BJ (cell line): Measurements from ENCODE around the gene COX20. TPM values are rescaled to one million over a fixed set of nuclear protein-coding genes. Genes with fewer than 3 reads are reported as not detected.

Source experiments
- CTCF ChIA-PET: fragments of 350-600 bp; formaldehyde crosslinking; extraction: SDS; loops from one replicate; lab custom pipeline; 2021; ENCODE audit warnings: antibody characterized with exemption, inconsistent platforms; lab: Yijun Ruan, JAX
- POLR2A ChIA-PET: fragments of 300-600 bp; sonication (Branson Sonifier 250); formaldehyde crosslinking; extraction: SDS; loops from one replicate; lab custom pipeline; 2021; ENCODE audit warnings: antibody characterized with exemption; lab: Charles Lee
- DNase-seq: peaks from one replicate; pipeline ENCODE4 v3.0.0-alpha.2; 2011; ENCODE audit warnings: low read depth
- H3K27me3 ChIP-seq: 2 replicates; pipeline ENCODE4 v1.6.0; 2011; ENCODE audit warnings: low read length; ENCODE audit not compliant: control insufficient read depth, insufficient read depth
- H3K36me3 ChIP-seq: 2 replicates; pipeline ENCODE4 v1.5.1; 2011; ENCODE audit warnings: low read length; ENCODE audit not compliant: control insufficient read depth, insufficient read depth
- H3K4me3 ChIP-seq: 2 replicates; pipeline ENCODE4 v1.5.1; 2011; ENCODE audit warnings: low read depth, mild to moderate bottlenecking, control low read depth, low read length
- CTCF ChIP-seq: IDR thresholded peaks from 2 replicates; pipeline ENCODE4 v1.5.1; 2011; ENCODE audit warnings: low read depth, mild to moderate bottlenecking, control low read depth, inconsistent platforms, low read length, moderate library complexity; ENCODE audit not compliant: insufficient read depth
- polyA plus RNA-seq: library from polyadenylated mRNA; depleted of rRNA; stranded (reverse); fragments of >200 nt; gene quantifications from 2 replicates; pipeline ENCODE4 v1.2.3, GENCODE V29; 2011

The COX20 gene
- polyA plus RNA-seq, 1 experiment, result 12.1 TPM

DNA sequence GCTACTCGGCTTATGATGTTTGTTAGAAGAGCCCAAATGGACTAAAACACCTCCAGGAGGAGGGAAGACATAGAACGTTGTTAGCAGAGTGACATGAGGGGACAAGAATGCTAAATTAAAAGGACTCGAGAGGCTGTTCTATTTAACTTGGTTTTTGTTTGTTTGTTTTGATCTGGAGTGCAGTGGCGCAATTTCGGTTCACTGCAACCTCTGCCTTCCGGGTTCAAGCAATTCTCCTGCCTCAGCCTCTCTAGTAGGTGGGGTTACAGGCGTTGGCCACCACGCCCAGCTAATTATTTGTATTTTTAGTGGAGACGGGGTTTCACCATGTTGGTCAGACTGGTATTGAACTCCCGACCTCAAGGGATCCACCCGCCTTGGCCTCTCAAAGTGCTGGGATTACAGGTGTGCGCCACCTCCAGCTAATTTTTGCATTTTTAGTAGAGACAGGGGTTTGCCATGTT is 33.9 kb downstream of the COX20 start:
- no peak for DNase-seq
- Histone ChIP-seq H3K4me3 (no peak overlapping the region), H3K27me3 (no peaks in the 10 kb centered on the region), H3K36me3 (no peaks in the 10 kb centered on the region)
- TF ChIP-seq CTCF, result no peak
- ChIA-PET POLR2A (no interaction called here), CTCF (no interaction called here)

DNA sequence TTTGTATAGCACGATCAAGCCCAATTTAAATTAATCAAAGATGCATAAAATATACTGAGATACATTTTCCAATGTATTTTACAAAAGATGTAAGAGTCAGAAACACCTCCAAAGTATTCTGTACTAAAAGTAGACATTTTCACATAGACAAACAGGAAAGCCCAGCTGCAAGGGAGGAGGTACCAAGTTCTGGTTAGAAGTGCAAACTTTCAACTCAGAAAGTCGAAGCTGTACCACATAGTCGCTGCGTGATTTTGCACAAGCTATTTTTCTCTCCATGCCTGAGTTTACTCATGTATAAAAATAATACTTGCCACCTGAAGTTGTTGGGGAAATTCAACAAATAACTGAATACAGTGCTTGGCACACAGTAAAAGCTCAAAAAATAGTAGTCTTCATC is 34.5 kb downstream of the COX20 start:
- TF ChIP-seq CTCF, result no peak
- Histone ChIP-seq H3K4me3 (no peak overlapping the region), H3K36me3 (no peaks in the 10 kb centered on the region), H3K27me3 (no peaks in the 10 kb centered on the region)
- ChIA-PET POLR2A (no interaction called here), CTCF (no interaction called here)
- DNase-seq, result no peak

DNA sequence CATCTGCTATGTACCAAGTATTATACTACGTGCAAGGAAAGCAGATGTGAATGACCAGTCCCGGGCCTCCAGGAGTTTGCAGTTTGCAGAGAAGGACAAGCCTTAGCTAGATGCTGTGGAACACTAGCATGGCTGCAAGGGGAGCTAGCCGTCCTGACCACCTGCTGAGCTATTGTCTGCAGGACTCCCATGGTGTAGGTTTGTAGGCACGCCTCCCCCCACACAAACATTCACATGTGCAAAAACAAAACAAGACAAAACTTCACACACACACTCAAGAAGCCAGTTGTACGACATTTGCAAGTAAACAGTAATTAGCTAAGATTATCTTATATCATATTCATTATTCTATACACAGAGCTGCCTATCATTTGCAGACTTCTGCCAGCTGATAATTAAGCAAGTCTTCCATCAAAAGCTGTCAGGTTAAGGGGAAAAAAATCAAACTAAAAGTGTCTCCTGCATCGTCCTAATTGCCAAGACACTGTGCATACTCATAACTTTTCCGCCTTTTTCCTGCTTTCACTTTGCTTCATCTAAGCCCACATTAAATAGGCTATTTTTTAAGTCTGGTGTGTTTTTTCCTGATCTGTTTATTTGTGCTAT is 39.6 kb downstream of the COX20 start:
- TF ChIP-seq CTCF, result no peak
- no peak for DNase-seq
- Histone ChIP-seq H3K27me3 (no peaks in the 10 kb centered on the region), H3K36me3 (no peaks in the 10 kb centered on the region), H3K4me3 (no peak overlapping the region)
- CTCF ChIA-PET, result interaction anchor here (0.7 kb wide), 1 partner anchor 40 kb away, joined by 3 read pairs; no protein-coding TSS in a partner anchor
- POLR2A ChIA-PET, result no interaction called here

DNA sequence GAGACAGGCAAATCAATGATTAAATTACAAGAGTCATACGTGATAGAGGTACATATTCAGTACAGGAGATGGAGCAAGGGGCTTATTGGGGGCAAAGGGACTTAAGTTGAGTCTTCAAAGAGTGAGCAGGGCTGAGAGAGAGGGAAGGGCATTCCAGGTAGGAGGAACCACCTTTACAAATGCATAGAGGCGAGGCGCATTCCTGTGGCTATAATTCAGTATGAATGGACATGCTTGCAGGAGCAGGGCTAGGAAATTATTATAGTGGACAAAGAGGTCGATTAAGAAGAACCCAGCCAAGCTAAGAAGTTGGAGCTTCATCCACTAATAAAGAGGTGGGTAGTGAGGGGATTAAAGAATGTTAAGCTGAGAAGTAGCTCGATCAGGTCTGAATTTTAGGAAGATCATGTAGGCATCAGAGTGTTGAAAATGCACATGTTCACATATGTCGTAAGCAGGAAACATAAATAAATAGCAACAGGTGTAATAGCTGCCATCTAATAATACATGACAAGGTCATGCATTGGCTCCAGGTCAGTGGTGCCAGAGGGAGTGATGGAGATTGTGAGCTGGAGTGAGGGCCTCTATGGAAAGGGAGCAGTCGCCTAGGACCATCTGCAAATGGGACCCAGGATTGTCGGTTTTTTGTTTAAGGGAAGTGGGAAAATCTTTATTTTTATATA is 40.9 kb downstream of the COX20 start:
- H3K27me3 ChIP-seq, result no peaks in the 10 kb centered on the region
- no peaks in the 10 kb centered on the region for H3K36me3 ChIP-seq
- ChIA-PET POLR2A (no interaction called here), CTCF (no interaction called here)
- DNase-seq, result no peak
- no peak for TF ChIP-seq CTCF
- H3K4me3 ChIP-seq, result no peak overlapping the region

DNA sequence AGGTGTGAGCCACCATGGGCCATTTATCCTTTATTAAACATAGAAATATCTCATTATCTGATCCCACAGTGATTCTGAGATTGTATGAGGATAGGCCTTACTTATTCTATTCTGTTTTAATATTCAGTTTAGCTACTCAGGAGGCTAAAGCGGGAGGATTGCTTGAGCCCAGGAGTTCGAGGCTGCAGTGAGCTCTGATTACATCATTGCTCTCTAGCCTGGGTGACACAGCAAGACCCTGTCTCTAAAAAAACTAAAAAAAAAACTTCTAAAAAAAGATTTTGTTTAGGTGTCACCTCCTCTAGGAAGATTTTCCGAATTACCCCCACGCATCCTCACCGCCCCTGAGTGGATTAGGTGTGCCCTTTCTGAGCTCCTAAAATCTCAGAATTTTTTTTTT is 43.2 kb downstream of the COX20 start:
- ChIA-PET POLR2A (no interaction called here), CTCF (interaction anchor here (0.6 kb wide), 1 partner anchor 61 kb away, joined by 3 read pairs; no protein-coding TSS in a partner anchor)
- Histone ChIP-seq H3K27me3 (no peaks in the 10 kb centered on the region), H3K36me3 (no peaks in the 10 kb centered on the region), H3K4me3 (no peak overlapping the region)
- no peak for DNase-seq
- TF ChIP-seq CTCF, result no peak
